BJ (cell line): ENCODE measurements around the gene ZNF277. TPM values are rescaled to one million over a fixed set of nuclear protein-coding genes. Genes with fewer than 3 reads are reported as not detected.

Experiments used
- CTCF ChIA-PET: fragments of 350-600 bp; formaldehyde crosslinking; extraction: SDS; loops from one replicate; lab custom pipeline; 2021; ENCODE audit warnings: antibody characterized with exemption, inconsistent platforms; lab: Yijun Ruan, JAX
- POLR2A ChIA-PET: fragments of 300-600 bp; sonication (Branson Sonifier 250); formaldehyde crosslinking; extraction: SDS; loops from one replicate; lab custom pipeline; 2021; ENCODE audit warnings: antibody characterized with exemption; lab: Charles Lee
- DNase-seq: peaks from one replicate; pipeline ENCODE4 v3.0.0-alpha.2; 2011; ENCODE audit warnings: low read depth
- H3K27me3 ChIP-seq: 2 replicates; pipeline ENCODE4 v1.6.0; 2011; ENCODE audit warnings: low read length; ENCODE audit not compliant: control insufficient read depth, insufficient read depth
- H3K36me3 ChIP-seq: 2 replicates; pipeline ENCODE4 v1.5.1; 2011; ENCODE audit warnings: low read length; ENCODE audit not compliant: control insufficient read depth, insufficient read depth
- H3K4me3 ChIP-seq: 2 replicates; pipeline ENCODE4 v1.5.1; 2011; ENCODE audit warnings: low read depth, mild to moderate bottlenecking, control low read depth, low read length
- polyA plus RNA-seq: library from polyadenylated mRNA; depleted of rRNA; stranded (reverse); fragments of >200 nt; gene quantifications from 2 replicates; pipeline ENCODE4 v1.2.3, GENCODE V29; 2011
- TF ChIP-seq, protein P1 (sequence below): IDR thresholded peaks from 2 replicates; pipeline ENCODE4 v1.5.1; 2011; ENCODE audit warnings: low read depth, mild to moderate bottlenecking, control low read depth, inconsistent platforms, low read length, moderate library complexity; ENCODE audit not compliant: insufficient read depth

ZNF277 gene
- polyA plus RNA-seq, 1 experiment, result 10.0 TPM

DNA sequence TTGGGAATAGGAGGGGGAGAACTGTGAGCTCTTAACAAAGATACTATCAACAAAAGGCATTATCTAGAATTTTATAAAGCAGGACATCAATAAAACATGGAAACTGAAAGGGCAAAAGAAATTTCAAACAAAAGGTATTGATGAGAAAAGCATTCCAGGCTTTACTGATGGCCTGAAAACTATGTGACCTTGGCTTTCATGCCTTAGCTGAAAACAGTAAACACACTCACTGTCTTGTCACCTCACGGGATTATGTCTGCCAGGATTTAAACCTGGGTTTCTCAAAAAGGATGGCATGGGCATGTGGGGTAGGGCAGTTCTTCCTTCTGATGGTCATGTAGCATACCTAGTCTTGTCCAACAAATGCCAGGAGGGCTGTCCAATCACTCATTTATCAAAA lies 23.2 kb upstream of the ZNF277 start:
- TF ChIP-seq, protein P1, sequence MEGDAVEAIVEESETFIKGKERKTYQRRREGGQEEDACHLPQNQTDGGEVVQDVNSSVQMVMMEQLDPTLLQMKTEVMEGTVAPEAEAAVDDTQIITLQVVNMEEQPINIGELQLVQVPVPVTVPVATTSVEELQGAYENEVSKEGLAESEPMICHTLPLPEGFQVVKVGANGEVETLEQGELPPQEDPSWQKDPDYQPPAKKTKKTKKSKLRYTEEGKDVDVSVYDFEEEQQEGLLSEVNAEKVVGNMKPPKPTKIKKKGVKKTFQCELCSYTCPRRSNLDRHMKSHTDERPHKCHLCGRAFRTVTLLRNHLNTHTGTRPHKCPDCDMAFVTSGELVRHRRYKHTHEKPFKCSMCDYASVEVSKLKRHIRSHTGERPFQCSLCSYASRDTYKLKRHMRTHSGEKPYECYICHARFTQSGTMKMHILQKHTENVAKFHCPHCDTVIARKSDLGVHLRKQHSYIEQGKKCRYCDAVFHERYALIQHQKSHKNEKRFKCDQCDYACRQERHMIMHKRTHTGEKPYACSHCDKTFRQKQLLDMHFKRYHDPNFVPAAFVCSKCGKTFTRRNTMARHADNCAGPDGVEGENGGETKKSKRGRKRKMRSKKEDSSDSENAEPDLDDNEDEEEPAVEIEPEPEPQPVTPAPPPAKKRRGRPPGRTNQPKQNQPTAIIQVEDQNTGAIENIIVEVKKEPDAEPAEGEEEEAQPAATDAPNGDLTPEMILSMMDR, result no peak
- Histone ChIP-seq H3K27me3 (no peaks in the 10 kb centered on the region), H3K4me3 (no peak overlapping the region), H3K36me3 (no peaks in the 10 kb centered on the region)
- ChIA-PET CTCF (no interaction called here), POLR2A (no interaction called here)
- no peak for DNase-seq

DNA sequence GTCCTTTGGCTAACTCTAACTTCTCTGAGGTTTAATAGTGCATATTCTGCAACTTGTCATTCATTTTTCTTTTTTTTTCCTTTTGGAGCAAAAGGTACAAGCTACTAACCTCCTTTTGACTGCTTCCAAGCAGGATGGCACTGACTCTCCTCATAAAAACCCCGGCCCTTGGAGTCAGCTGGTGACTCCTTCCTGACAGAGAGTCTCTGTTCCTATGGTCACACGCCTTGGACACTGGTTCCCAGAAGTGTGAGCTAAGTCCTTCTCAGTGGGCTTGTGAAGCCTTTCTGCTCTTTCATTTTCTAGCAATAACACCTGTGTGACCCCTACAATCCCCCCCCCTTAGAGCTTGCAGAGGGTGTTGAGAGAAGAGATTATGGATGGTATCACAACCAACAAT lies 22.0 kb upstream of the ZNF277 start:
- no peaks in the 10 kb centered on the region for H3K27me3 ChIP-seq
- no peak overlapping the region for H3K4me3 ChIP-seq
- TF ChIP-seq, protein P1, result no peak
- H3K36me3 ChIP-seq, result no peaks in the 10 kb centered on the region
- ChIA-PET POLR2A (no interaction called here), CTCF (interaction anchor here (0.6 kb wide), 1 partner anchor 95 kb away, joined by 3 read pairs; no protein-coding TSS in a partner anchor)
- DNase-seq, result no peak

DNA sequence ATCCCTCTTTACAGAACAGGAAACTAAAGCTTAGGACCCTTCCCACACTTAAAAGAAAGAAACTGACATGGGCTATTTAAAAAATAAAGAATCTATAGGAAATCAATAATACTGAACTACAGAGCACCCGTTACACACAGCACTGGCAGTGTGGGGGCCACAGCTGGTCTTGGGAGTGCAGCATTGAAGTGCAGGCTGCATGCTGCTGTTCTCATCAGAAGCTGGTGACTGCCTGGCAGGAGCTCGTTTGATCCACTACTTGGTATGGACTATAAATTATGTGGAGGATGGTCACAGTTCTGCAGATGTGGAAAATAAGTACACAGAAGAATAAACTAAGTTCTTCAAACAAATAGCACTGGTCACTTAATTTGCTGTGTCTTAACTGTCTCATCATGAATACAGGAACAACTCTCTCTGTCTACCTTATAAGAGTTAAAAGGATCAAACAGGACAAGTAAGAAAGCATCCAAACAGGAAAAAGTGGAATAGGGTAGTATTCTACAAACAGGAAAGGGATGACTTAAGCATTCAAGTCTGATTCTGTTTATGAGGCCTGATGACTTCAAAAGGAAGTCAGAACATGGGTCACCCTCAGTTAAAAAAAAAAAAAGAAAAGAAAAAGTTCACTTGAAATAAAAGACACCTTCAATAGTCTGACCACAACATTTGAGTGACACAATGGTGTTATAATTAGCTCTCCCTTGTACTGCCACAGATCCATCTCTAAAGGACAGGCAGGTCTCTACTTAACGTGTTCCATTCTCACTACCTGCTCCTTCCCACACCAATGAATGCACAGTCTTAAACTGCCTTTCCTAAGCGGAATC lies 21.3 kb upstream of the ZNF277 start:
- DNase-seq, result no peak
- POLR2A ChIA-PET, result no interaction called here
- no peaks in the 10 kb centered on the region for H3K27me3 ChIP-seq
- CTCF ChIA-PET, result interaction anchor here (0.6 kb wide), 1 partner anchor 95 kb away, joined by 3 read pairs; no protein-coding TSS in a partner anchor
- no peaks in the 10 kb centered on the region for H3K36me3 ChIP-seq
- no peak overlapping the region for H3K4me3 ChIP-seq
- TF ChIP-seq, protein P1, result no peak

DNA sequence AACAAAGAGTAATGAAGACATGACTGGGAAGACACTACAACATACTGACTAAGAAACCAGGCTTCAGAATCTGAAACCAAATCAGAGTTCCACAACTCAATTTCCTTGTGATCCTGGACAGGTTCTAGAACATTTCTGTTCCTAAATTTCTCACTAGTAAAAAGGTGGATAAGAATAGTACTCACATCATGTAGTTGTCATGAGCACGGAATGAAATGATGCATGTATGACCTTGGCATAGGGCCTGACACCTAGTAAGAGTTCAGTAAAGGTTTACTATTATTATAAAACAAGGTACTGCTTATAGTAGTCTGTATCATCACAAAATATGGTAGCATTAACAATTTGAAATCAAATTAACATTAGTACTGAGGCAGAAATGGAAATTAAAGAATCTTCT lies 20.2 kb upstream of the ZNF277 start:
- DNase-seq, result no peak
- Histone ChIP-seq H3K36me3 (no peaks in the 10 kb centered on the region), H3K4me3 (no peak overlapping the region), H3K27me3 (no peaks in the 10 kb centered on the region)
- TF ChIP-seq, protein P1, result no peak
- CTCF ChIA-PET, result no interaction called here
- POLR2A ChIA-PET, result no interaction called here

DNA sequence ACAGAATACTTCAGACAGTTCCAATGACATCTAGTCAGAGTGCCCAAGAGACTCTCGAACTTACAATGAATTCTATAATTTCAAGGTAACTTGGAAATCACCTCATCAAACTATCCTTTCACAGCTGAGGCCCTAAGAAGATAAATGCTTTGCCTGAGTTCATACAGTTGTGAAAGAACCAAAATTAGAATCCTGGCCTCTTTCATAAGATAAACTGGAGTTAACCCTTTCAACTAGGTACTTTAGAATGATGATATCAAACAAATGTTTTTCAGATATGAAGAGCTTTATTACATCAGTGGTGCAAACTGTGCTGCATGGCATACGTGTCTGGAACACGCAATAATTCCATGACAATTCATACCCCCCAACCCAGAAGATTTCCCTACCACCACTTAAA lies 18.2 kb upstream of the ZNF277 start:
- TF ChIP-seq, protein P1, result no peak
- Histone ChIP-seq H3K27me3 (no peaks in the 10 kb centered on the region), H3K36me3 (no peaks in the 10 kb centered on the region), H3K4me3 (no peak overlapping the region)
- CTCF ChIA-PET, result interaction anchor here (1.0 to 1.8 kb wide), 2 partner anchors 9 to 452 kb away, joined by 4 to 5 read pairs; no protein-coding TSS in a partner anchor
- no peak for DNase-seq
- POLR2A ChIA-PET, result no interaction called here
